Adipose tissue (tissue), 3 donors: ENCODE results near the gene ZNF782. TPM values are rescaled to one million over a fixed set of nuclear protein-coding genes. Genes with fewer than 3 reads are reported as not detected.
"Not testable (repeated sequence)": the region's sequence is repeated elsewhere in the genome, so short reads cannot be mapped to it uniquely, and the experiment has no call there.

Experiments used
- H3K27ac ChIP-seq: one replicate; pipeline ENCODE4 v1.5.1; 2013; ENCODE audit warnings: low read depth, low read length
- WGBS, 3 donors: extraction: QIAGEN DNeasy Blood & Tissue Kit; methylation state at CpG; one replicate each; pipeline ENCODE4 v1.1.7; 2013; 5-methylcytosine and 5-hydroxymethylcytosine counted together
- polyA plus RNA-seq, 3 donors: library from polyadenylated mRNA; stranded (reverse); fragments of 200-250 nt; gene quantifications; one replicate each; pipeline ENCODE4 v1.2.3, GENCODE V29; 2013
- donor health status: healthy with polysubstance abuse.
- donor health status: Bipolar disorder and iron deficiency.
- donor health status: healthy.

Gene ZNF782
- polyA plus RNA-seq = 1 to 10 TPM in 2 of 3 donors, under 1 TPM in 1; 0.67 to 2.5 (median 1.1) TPM

GRCh38 chr9:96853781-96854650, at the start of gene ZNF782:
ZNF782 (minus strand) TSS chr9:96854514; CDS start chr9:96851961, 2,553 bp downstream.
- no peak within 1 kb of the TSS for H3K27ac ChIP-seq
- WGBS, 3 donors = 0 to 1% (median 1%) methylated on average over 58 to 67 of the region's 67 CpGs

GRCh38 chr9:96900010-96900409, 45.7 kb upstream of the ZNF782 start:
- not testable (repeated sequence) for H3K27ac ChIP-seq
- 43 to 83% (median 73%) methylated on average over 1 of the region's 2 CpGs for WGBS, 3 donors

- 96 to 97% (median 96%) methylated on average over 7 of the region's 7 CpGs for WGBS, 3 donors
Observed at GRCh38 chr9:96892131-96892530, 37.8 kb upstream of the ZNF782 start.

GRCh38 chr9:96888591-96888990, 34.3 kb upstream of the ZNF782 start:
- WGBS, 3 donors = 91 to 95% (median 95%) methylated on average over 4 of the region's 4 CpGs
- no peak overlapping the region for H3K27ac ChIP-seq

More at GRCh38 chr9:96892131-96892530, 37.8 kb upstream of the ZNF782 start:
- H3K27ac ChIP-seq = no peak overlapping the region

GRCh38 chr9:96885424-96885823, 31.1 kb upstream of the ZNF782 start:
- H3K27ac ChIP-seq = no peak overlapping the region

- 82 to 85% (median 84%) methylated on average over 2 of the region's 2 CpGs for WGBS, 3 donors
- H3K27ac ChIP-seq = no peak overlapping the region
Observed at GRCh38 chr9:96884443-96884842, 30.1 kb upstream of the ZNF782 start.

- WGBS, 3 donors = 35 to 51% (median 43%) methylated on average over 1 of the region's 1 CpG
- no peak overlapping the region for H3K27ac ChIP-seq
Observed at GRCh38 chr9:96883922-96884321, 29.6 kb upstream of the ZNF782 start.

GRCh38 chr9:96877269-96877668, 23.0 kb upstream of the ZNF782 start:
- H3K27ac ChIP-seq = no peak overlapping the region
- 7 to 11% (median 10%) methylated on average over 39 to 43 of the region's 43 CpGs for WGBS, 3 donors

- no peak overlapping the region for H3K27ac ChIP-seq
- 1% methylated on average over 43 of the region's 43 CpGs for WGBS, 3 donors
Observed at GRCh38 chr9:96875461-96876142, 21.3 kb upstream of the ZNF782 start.

GRCh38 chr9:96874947-96875460, 20.7 kb upstream of the ZNF782 start:
- no peak overlapping the region for H3K27ac ChIP-seq
- WGBS, 3 donors = 7 to 37% (median 36%) methylated on average over 13 of the region's 13 CpGs

- 82 to 87% (median 85%) methylated on average over 7 of the region's 7 CpGs for WGBS, 3 donors
- no peak overlapping the region for H3K27ac ChIP-seq
Observed at GRCh38 chr9:96874201-96874785, 20.0 kb upstream of the ZNF782 start.

GRCh38 chr9:96871176-96871575, 16.9 kb upstream of the ZNF782 start:
- WGBS, 3 donors = 89 to 91% (median 90%) methylated on average over 1 of the region's 1 CpG

GRCh38 chr9:96868709-96869108, 14.4 kb upstream of the ZNF782 start:
- H3K27ac ChIP-seq = no peak overlapping the region
- 19 to 85% (median 85%) methylated on average over 5 of the region's 5 CpGs for WGBS, 3 donors

More at GRCh38 chr9:96871176-96871575, 16.9 kb upstream of the ZNF782 start:
- no peak overlapping the region for H3K27ac ChIP-seq

GRCh38 chr9:96867079-96867804, 12.9 kb upstream of the ZNF782 start:
- WGBS, 3 donors = 44 to 75% (median 53%) methylated on average over 7 of the region's 7 CpGs
- H3K27ac ChIP-seq = no peak overlapping the region

- WGBS, 3 donors = 73 to 86% (median 85%) methylated on average over 2 of the region's 2 CpGs
- H3K27ac ChIP-seq = not testable (repeated sequence)
Observed at GRCh38 chr9:96865240-96865639, 10.9 kb upstream of the ZNF782 start.

- 76 to 89% (median 83%) methylated on average over 8 of the region's 8 CpGs for WGBS, 3 donors
Observed at GRCh38 chr9:96859461-96860198, 5.3 kb upstream of the ZNF782 start.

GRCh38 chr9:96858670-96859069, 4.4 kb upstream of the ZNF782 start:
- WGBS, 3 donors = 66 to 77% (median 74%) methylated on average over 8 of the region's 8 CpGs

More at GRCh38 chr9:96859461-96860198, 5.3 kb upstream of the ZNF782 start:
- no peak overlapping the region for H3K27ac ChIP-seq

More at GRCh38 chr9:96858670-96859069, 4.4 kb upstream of the ZNF782 start:
- H3K27ac ChIP-seq = no peak overlapping the region
